ENCODE data around the gene HS1BP3.

- TF ChIP-seq POLR2A (IDR thresholded peaks at IDR 0.05) (no peak), CTCF (IDR thresholded peaks at IDR 0.05 in 4 of 5, conservative IDR thresholded peaks at IDR 0.05 in 1 of 5) (no peak)
Observed at GRCh38 chr2:20643060-20643459, 7.8 kb downstream of the HS1BP3 start.

Measured in gastrocnemius medialis (tissue), 4 donors.